Esophagus muscularis mucosa (tissue), 4 donors: Measurements from ENCODE around the gene ATP6V0C. TPM values are rescaled to one million over a fixed set of nuclear protein-coding genes. Genes with fewer than 3 reads are reported as not detected.

Experiments used
- DNase-seq: peaks from one replicate; pipeline ENCODE4 v3.0.0-alpha.2; 2017; ENCODE audit errors: extremely low spot score
- H3K27ac ChIP-seq, 4 donors: fragments of 200-600 bp; sonication (generic); replicated peaks in 1 of 4; 1 replicate in 3 of 4; 2 replicates in 1 of 4; pipeline ENCODE4 v1.5.1; 2016 to 2019; ENCODE audit warnings: mild to moderate bottlenecking in 1 of 4
- H3K27me3 ChIP-seq, 4 donors: fragments of 200-600 bp; sonication (generic); one replicate each; pipeline versions ENCODE4 v1.5.1 to v1.6.0; 2016 to 2019
- H3K36me3 ChIP-seq, 4 donors: fragments of 200-600 bp; sonication (generic); one replicate each; pipeline ENCODE4 v1.5.1; 2016 to 2019
- H3K4me1 ChIP-seq, 4 donors: fragments of 200-600 bp; sonication (generic); one replicate each; pipeline ENCODE4 v1.5.1; 2016 to 2019
- H3K4me3 ChIP-seq, 4 donors: fragments of 200-600 bp; sonication (generic); 1 replicate in 2 of 4; 2 replicates in 2 of 4; pipeline ENCODE4 v1.5.1; 2016 to 2019; ENCODE audit warnings: mild to moderate bottlenecking in 4 of 4, moderate library complexity in 1 of 4
- H3K9me3 ChIP-seq, 4 donors: fragments of 200-600 bp; sonication (generic); 1 replicate in 3 of 4; 2 replicates in 1 of 4; pipeline ENCODE4 v1.5.1; 2016 to 2019
- CTCF ChIP-seq, 3 experiments: fragments of 200-600 bp in 2 of 3; fragments of 450-650 bp in 1 of 3; sonication (generic) in 2 of 3; IDR thresholded peaks; one replicate each; pipeline ENCODE4 v1.5.1; 2017 to 2019; ENCODE audit warnings: antibody characterized with exemption in 3 of 3, mild to moderate bottlenecking in 2 of 3, moderate library complexity in 1 of 3
- EP300 ChIP-seq: sonication (generic); formaldehyde crosslinking; IDR thresholded peaks from one replicate; pipeline ENCODE4 v1.6.1; 2017; ENCODE audit warnings: antibody characterized with exemption
- POLR2A ChIP-seq: fragments of 450-650 bp; IDR thresholded peaks from one replicate; pipeline ENCODE4 v1.6.1; 2017; ENCODE audit warnings: antibody characterized with exemption, moderate library complexity, mild to moderate bottlenecking, low read depth
- POLR2AphosphoS5 ChIP-seq, 2 donors: sonication (generic); formaldehyde crosslinking; IDR thresholded peaks; one replicate each; pipeline ENCODE4 v1.6.1; 2017; ENCODE audit warnings: antibody characterized with exemption in 2 of 2
- WGBS: methylation state at CpG from one replicate; pipeline ENCODE4 v1.1.5; 2018; 5-methylcytosine and 5-hydroxymethylcytosine counted together
- intact Hi-C: fragments of 100-400 bp; cut with DNase I; formaldehyde crosslinking; loops from one replicate; pipeline ENCODE4 v1.15.1; 2023
- total RNA-seq, 4 donors: library from RNA; depleted of rRNA; stranded (reverse); fragments of >200 nt; gene quantifications; one replicate each; pipeline versions ENCODE4 v1.1.0 to v1.2.1, GENCODE V29; 2016

The ATP6V0C gene
- total RNA-seq, 4 donors from 2014 or later = 42.8 to 85.0 (median 69.0) TPM

- Histone ChIP-seq H3K27ac (peak overlapping the region; percentile 58 to 66 (median 60)), H3K4me3 (peak overlapping the region; percentile 58 to 74 (median 66)), H3K27me3 (peaks cover 17 to 58% (median 36%) of the 10 kb centered on the region in 4 donors), H3K9me3 (no peaks in the 10 kb centered on the region), H3K36me3 (no peaks in the 10 kb centered on the region), H3K4me1 (peaks cover 41 to 58% (median 45%) of the 10 kb centered on the region in 4 donors)
- TF ChIP-seq POLR2AphosphoS5 (IDR thresholded peaks at IDR 0.05) = peak; percentile 70 to 74
- no peak for TF ChIP-seq POLR2A
- TF ChIP-seq CTCF (IDR thresholded peaks at IDR 0.05) = peak in 1 of 3 experiments; percentile 7
- 0% methylated on average over 49 of the region's 80 CpGs for WGBS
- no peak for DNase-seq
- intact Hi-C loops = no loop called here
Observed at GRCh38 chr16:2467528-2468232, 46.1 kb upstream of the ATP6V0C start.

DNA sequence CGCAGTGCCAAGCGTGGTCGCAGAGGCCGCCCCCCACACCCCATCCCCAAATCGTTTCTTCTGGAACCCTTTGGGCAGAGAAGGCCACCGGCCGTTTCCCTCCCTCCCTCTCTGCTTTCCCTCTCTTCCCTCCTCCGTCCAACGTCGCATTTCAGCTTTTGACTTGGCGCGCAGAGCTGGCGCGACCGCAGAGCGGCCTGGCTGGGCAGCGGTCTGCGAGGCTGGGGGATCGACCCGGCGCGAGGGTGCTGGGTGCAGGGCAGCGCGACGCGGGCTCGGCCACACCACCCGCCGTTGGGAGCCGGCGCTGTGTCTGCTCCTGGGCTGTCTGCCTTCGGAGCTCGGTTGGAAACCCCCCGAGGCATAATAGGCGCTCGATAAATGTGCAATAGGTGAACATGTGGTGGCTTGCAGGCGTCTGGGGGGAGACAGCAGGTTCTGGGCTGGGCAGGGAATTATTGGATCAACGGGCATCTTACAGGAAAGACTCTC is 45.5 kb upstream of the ATP6V0C start:
- WGBS = 3% methylated on average over 16 of the region's 38 CpGs
- Histone ChIP-seq H3K27ac (peak overlapping the region in 3 of 4 donors; percentile 58 to 66 (median 61)), H3K4me1 (peaks cover 41 to 64% (median 51%) of the 10 kb centered on the region in 4 donors), H3K4me3 (peak overlapping the region; percentile 58 to 74 (median 66)), H3K27me3 (peaks cover 17 to 64% (median 37%) of the 10 kb centered on the region in 4 donors), H3K9me3 (no peaks in the 10 kb centered on the region), H3K36me3 (no peaks in the 10 kb centered on the region)
- intact Hi-C loops = no loop called here
- DNase-seq = no peak
- TF ChIP-seq CTCF (IDR thresholded peaks at IDR 0.05) (no peak), POLR2AphosphoS5 (IDR thresholded peaks at IDR 0.05) (no peak), POLR2A (no peak), EP300 (no peak)

DNA sequence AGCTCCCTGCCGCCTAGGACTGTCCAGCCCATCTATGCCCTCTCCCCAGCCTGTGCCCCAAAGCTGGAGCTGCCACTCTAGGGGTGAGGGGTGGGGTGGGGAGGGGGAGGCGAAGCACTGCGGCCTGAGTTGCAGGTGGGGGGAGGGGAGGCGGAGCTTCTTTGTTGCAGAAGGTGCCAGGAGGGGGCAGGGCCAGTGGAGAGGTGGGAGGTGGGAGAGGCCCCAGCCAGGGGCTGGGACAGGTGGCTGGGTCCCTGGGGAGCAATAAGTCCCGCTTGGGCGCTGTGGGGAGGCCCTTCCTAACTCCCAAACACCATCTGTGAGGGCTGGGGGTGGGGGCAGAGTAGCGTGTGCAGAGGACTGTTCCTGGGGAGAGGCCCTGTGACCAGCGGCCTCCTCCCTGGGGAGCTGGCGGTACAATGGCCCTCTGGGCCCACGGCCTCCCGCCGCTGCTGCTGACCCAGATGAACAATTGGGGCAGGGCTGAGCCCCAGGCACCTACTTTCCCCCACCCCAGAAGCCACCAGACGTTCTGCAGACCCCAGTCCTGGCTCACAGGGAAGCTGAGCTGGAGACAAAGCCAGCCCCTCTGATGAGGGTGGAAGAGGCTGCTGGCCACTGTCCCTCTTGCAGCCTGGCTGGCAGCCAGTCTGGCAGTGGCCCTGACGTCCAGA is 44.9 kb upstream of the ATP6V0C start:
- no peaks in the 10 kb centered on the region for H3K9me3 ChIP-seq
- 18% methylated on average over 5 of the region's 14 CpGs for WGBS
- H3K27me3 ChIP-seq = peaks cover 17 to 68% (median 37%) of the 10 kb centered on the region in 4 donors
- H3K4me1 ChIP-seq = peaks cover 45 to 70% (median 56%) of the 10 kb centered on the region in 4 donors
- no peak for TF ChIP-seq EP300
- TF ChIP-seq POLR2AphosphoS5 (IDR thresholded peaks at IDR 0.05) = no peak
- no peak for TF ChIP-seq CTCF (IDR thresholded peaks at IDR 0.05)
- no peak for TF ChIP-seq POLR2A
- intact Hi-C loops = no loop called here
- no peaks in the 10 kb centered on the region for H3K36me3 ChIP-seq
- no peak for DNase-seq
- H3K4me3 ChIP-seq = peak overlapping the region; percentile 58 to 74 (median 66)
- no peak overlapping the region for H3K27ac ChIP-seq

DNA sequence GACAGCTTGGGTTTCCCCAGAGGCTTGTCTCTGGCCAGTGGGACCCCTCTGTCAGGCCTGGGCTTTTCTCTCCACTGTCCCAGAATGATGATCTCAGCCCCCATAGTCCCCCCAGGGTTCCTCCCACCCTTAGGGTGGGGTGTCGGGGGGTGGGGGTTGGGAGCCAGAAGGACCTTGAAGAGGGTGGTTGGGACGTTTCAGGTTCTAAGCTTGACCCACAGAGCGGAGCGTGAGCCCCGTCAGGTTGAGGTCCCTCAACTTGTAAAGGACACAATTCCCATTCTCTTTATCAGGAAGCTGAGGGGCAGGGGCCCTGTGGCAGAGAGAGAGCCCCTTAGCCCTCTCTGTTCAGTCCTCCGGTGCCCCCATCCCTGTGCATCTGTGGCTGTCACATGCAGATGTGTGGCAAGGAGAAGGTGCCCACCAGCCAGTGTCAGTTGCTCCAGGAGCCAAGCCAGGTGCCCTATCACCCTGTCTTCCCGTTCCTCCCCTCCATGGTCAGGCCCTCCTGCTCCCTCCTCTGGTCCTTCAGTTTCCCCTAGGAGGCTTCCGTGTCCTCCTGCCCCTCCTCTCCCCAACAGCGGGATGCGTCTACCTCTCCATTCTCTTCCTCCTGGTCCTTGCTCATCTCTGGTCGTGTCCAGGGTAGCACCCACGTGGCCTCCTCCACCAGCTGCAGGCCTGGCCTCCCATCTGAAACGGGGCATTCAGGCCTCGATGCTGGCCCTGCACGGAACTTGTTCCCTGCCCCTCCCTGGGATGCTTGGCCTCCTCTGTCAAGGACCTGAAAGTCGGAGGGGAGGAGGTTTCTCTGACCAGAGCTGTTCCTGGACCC is 44.1 kb upstream of the ATP6V0C start:
- WGBS = 71% methylated on average over 14 of the region's 16 CpGs
- H3K36me3 ChIP-seq = no peaks in the 10 kb centered on the region
- H3K27ac ChIP-seq = no peak overlapping the region
- DNase-seq = no peak
- no peaks in the 10 kb centered on the region for H3K9me3 ChIP-seq
- no peak overlapping the region for H3K4me3 ChIP-seq
- H3K4me1 ChIP-seq = peaks cover 45 to 77% (median 63%) of the 10 kb centered on the region in 4 donors
- peaks cover 17 to 68% (median 37%) of the 10 kb centered on the region in 4 donors for H3K27me3 ChIP-seq
- intact Hi-C loops = no loop called here
- no peak for TF ChIP-seq POLR2A
- no peak for TF ChIP-seq CTCF (IDR thresholded peaks at IDR 0.05)
- no peak for TF ChIP-seq POLR2AphosphoS5 (IDR thresholded peaks at IDR 0.05)
- no peak for TF ChIP-seq EP300
